ENCODE results near the gene POLR1H.

POLR1H gene

GRCh38 chr6:30061858-30062458 is 893 bp downstream of the POLR1H start:
- no peak for DNase-seq (ENCODE audit: low read depth)

- no peak for DNase-seq (ENCODE audit: low read depth)
These were observed 1.6 kb downstream of the POLR1H start for GRCh38 chr6:30062471-30063178.

GRCh38 chr6:30063315-30063714 is 2.2 kb downstream of the POLR1H start:
- no peak for DNase-seq (ENCODE audit: low read depth)

GRCh38 chr6:30066082-30066481 is 5.0 kb downstream of the POLR1H start:
- no peak for DNase-seq (ENCODE audit: low read depth)

GRCh38 chr6:30066577-30067459 is 5.8 kb downstream of the POLR1H start, which contains the start of gene PPP1R11:
PPP1R11 (plus strand) TSS chr6:30067198; CDS start chr6:30067411, 213 bp downstream.
- DNase-seq (ENCODE audit: low read depth) = peak; percentile 91

GRCh38 chr6:30067460-30068139 is 6.5 kb downstream of the POLR1H start:
- no peak for DNase-seq (ENCODE audit: low read depth)

GRCh38 chr6:30071081-30071818 is 10.2 kb downstream of the POLR1H start:
- no peak for DNase-seq (ENCODE audit: low read depth)

- DNase-seq (ENCODE audit: low read depth) = no peak
These were observed 10.8 kb downstream of the POLR1H start for GRCh38 chr6:30071858-30072257.

- DNase-seq (ENCODE audit: low read depth) = no peak
These were observed 12.6 kb downstream of the POLR1H start for GRCh38 chr6:30073489-30074235.

GRCh38 chr6:30074331-30075093 is 13.4 kb downstream of the POLR1H start:
- no peak for DNase-seq (ENCODE audit: low read depth)

- no peak for DNase-seq (ENCODE audit: low read depth)
These were observed 14.2 kb downstream of the POLR1H start, which contains the start of gene RNF39 for GRCh38 chr6:30075094-30075789. RNF39 (minus strand) TSS chr6:30075769; CDS start chr6:30075585, 184 bp downstream.

GRCh38 chr6:30075790-30076732 is 15.0 kb downstream of the POLR1H start:
- DNase-seq (ENCODE audit: low read depth) = no peak

GRCh38 chr6:30077218-30077617 is 16.2 kb downstream of the POLR1H start:
- DNase-seq (ENCODE audit: low read depth) = no peak

GRCh38 chr6:30087876-30088275 is 26.8 kb downstream of the POLR1H start:
- DNase-seq (ENCODE audit: low read depth) = no peak

- no peak for DNase-seq (ENCODE audit: low read depth)
These were observed 30.7 kb downstream of the POLR1H start for GRCh38 chr6:30091577-30092381.

GRCh38 chr6:30092852-30093543 is 31.9 kb downstream of the POLR1H start:
- no peak for DNase-seq (ENCODE audit: low read depth)
